ENCODE results near the gene ATRIP.
A peak's percentile ranks its signal among the peaks of the same experiment; 100 is the strongest.
"Not testable (repeated sequence)": the region's sequence is repeated elsewhere in the genome, so short reads cannot be mapped to it uniquely, and the experiment has no call there.

The ATRIP gene

GRCh38 chr3:48470286-48470685 is 23.7 kb downstream of the ATRIP start:
- DNase-seq, result no peak

GRCh38 chr3:48472673-48472922 is 26.1 kb downstream of the ATRIP start:
- no peak for DNase-seq

GRCh38 chr3:48472923-48473616 is 26.5 kb downstream of the ATRIP start:
- peak; percentile 70 for DNase-seq

- DNase-seq, result no peak
These were observed 27.0 kb downstream of the ATRIP start for GRCh38 chr3:48473617-48473952.

- DNase-seq, result not testable (repeated sequence)
These were observed 27.5 kb downstream of the ATRIP start for GRCh38 chr3:48474031-48474430.

DNA sequence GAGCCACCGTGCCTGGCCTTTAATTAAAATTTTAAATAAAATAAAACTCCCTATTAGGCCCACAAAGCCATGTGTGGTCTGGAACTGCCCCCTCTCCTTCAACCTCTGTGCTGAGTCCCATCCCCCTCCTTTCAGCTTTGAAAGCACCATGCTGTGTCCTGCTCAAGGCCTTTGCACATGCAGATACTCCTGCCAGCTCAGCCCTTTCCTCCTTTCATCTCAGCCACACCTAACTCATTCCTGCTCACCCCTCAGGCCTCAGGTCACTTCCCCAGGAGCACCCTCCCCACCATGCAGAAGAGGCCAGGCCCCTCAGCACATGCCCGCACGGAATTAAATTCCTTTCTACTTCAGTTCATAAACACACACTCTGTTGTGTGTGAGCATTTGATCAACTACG is 28.1 kb downstream of the ATRIP start:
- no peak for DNase-seq

DNA sequence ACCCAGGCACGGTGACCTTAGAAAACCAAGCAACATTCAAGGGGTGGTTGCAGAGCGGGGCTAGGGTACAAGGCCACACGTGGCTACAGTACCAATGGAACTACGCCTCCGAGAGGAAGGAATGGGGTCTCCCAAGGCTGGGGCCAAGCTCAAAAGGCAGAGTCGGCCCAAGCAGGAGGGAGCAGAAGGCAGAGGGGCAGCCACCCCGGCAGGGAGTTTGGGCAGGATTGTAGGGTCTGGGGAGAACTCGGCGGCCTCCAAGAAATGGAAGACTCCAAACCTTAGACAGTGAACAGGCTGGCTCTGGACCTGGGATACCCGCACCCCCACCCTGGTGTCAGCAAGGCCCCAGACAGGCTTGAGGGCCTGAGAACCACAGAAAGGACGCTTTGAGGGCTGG is 28.7 kb downstream of the ATRIP start:
- DNase-seq, result no peak

GRCh38 chr3:48476426-48477053 is 30.0 kb downstream of the ATRIP start:
- DNase-seq, result no peak

DNA sequence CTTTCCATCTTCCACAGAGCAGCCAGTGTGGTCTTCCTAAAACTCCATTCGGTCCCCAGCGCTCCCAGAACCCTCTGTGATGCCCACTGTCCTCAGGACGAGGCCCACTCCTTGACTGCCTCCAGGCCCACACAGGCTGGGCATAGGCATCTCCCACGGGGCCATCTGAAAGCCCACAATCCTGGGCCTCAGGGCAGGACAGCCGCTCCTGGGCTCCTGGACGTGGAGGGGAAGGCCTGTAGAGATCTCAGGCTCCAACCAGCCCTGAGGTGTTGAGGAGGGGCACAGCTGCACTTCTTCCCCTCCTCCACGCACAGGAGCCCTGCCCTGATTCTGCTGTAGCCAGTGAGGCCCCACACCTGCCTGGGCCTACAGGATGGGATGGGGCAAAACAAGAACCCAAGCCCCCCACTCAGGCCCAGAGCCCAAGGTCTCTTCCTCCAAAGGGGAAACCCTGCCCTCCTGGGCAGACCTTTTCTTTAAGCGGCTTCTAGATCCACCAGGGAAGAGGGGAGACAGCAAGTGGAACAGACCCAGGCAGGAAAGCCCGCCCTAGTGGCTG is 31.5 kb downstream of the ATRIP start:
- DNase-seq, result no peak

GRCh38 chr3:48478626-48479555 is 32.4 kb downstream of the ATRIP start:
- DNase-seq, result no peak

DNA sequence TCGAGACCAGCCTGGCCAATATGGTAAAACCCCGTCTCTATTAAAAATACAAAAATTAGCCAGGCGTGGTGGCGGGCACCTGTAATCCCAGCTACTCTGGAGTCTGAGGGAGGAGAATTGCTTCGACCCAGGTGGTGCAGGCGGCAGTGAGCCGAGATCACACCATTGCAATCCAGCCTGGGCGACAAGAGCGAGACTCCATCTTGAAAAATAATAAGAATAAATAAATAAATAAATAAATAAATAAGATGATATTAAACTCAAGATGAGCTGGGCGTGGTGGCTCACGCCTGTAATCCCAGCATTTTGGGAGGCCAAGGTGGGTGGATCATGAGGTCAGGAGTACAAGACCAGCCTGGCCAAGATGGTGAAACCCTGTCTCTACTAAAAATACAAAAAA is 34.4 kb downstream of the ATRIP start:
- not testable (repeated sequence) for DNase-seq

GRCh38 chr3:48482822-48483221 is 36.3 kb downstream of the ATRIP start:
- DNase-seq, result not testable (repeated sequence)

DNA sequence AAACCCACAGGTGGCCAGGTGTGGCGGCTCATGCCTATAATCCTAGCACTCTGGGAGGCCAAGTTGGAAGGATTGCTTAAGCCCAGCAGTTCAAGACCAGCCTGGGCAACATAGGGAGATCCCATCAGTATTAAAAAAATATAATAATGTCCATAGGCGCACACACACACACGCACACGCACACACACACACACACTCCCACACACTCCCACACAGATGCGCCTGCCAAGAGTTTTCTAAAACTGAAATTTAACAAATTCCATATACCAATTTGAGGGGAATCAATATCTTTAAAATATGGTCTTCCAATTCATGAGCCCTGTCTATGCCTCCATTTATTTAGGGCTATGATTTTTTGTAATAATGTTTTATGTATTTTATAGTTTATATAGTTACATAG is 40.4 kb downstream of the ATRIP start:
- DNase-seq, result no peak

DNA sequence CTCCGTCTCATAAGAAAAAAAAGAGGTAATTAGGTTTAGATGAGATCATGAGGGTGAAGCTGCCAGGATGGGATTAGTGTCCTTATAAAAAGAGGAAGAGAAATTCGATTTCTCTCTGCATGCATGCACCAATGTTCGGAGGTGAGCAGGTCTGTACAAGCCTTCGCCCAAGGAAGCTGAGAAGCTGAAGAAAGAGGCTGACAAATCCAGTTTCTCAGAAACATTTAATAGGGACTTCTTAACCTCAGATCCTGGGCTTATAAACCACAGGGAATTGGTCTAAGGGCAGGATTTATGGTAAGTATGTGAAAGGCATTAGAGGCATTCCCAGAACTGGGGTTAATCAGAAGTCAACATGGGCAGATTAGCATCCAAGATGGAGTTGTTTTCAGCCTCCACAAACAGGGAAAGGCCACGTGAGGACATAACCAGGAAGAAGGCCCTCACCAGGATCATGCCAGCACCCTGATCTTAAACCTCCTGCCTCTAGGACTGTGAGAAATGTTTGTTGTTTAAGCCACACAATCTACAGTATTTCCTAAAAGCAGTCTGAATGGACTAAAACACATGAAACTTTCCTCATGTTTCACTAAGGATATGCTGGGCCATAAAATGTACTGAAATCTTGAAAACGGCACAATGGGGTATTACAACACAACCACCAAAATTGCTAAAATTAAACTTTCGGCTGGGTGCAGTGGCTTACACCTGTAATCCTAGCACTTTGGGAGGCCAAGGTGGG is 46.1 kb downstream of the ATRIP start:
- no peak for DNase-seq

GRCh38 chr3:48493203-48493501 is 46.6 kb downstream of the ATRIP start:
- no peak for DNase-seq

DNA sequence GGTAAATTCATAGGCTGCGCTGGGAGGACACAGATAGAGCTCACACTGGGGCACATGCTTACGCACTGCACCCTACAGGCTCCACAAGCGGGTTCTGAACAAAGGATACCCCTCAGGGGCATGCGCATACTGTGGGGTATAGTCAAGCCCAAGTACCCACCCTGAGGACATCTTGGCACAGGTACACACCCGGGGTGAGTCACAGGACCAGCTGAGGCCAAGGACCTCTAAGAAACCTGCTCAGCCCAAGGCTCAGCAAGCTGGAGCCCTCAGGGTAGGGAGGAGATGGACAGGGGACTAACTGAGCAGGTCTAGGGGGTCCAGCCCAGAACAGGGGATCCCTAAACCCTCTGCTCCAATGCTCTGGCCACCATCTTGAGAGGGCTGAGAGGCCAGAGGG is 54.1 kb downstream of the ATRIP start:
- DNase-seq, result no peak

DNA sequence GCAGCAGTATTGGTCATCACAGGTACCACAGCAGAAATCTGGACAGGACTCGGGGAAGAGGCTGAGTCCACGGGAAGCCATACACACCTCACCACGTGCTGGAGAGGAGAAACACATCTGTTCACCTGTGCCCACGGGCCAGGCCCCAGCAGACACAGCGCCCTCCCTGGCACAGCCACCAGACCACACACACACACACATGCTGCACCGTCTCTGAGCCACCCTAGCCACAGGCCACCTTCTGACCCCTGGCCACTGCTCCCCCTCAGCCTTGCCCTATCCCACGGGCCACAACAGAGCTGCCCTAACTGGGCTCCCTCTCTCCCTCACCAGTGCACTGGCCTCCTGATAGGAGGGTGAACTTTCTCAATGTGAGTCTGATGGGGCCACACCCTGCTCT is 54.7 kb downstream of the ATRIP start:
- DNase-seq, result no peak

- DNase-seq, result no peak
These were observed 55.6 kb downstream of the ATRIP start for GRCh38 chr3:48502121-48502520.

DNA sequence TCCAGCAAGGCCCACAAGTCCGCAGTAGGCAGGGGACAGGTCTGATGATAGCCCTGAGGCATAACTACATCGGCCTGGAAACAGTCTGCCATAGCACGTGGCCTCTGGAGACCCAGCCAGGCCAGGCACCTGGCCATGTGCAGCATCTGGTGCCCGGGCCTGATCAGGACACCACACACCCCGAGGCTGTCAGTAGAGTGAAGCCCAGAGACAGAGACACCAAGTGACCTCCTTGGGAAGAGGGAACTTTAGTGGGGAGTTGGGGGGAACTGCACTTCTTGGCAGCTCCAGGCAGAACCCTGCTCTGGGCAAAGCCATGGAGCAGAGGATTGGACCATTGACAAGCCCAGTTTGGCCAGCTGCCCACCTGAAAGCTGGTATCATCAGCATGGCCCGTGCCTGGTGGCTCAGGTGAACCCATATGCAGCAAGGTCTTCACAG is 56.2 kb downstream of the ATRIP start:
- DNase-seq, result no peak

DNA sequence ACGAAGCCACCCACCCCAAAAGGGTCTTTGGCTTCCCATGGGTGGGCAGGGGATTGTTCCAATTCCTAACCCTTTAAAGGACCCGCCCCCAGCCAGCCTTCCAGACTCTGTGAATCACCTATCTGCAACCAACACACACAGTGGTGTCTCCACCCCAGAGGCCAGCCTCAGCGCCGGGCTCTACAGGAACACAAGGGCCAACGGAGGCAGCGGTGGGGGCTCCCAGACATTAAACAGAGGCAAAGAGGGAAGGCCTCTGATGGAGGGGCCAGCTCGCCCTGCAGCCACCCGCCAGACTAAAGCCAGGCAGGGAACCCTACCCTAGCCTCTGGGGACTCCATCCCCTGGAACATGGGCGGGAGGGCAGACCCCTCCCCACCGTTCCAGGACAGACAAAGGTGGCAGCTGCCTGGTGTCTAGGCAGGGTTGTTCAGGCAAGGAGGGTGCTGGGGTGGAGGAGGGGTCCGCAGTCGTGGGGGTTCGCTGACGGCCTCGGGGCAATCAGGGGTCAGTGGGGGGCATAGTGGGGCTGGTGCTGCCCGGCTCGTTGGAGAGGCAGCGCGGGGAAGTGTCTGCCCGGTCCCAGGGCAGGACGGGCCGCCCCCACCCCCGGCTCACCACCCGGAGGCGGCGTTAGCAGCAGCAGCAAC is 57.0 kb downstream of the ATRIP start:
- DNase-seq, result no peak

- no peak for DNase-seq
These were observed 57.8 kb downstream of the ATRIP start, which contains the start of gene SHISA5 for GRCh38 chr3:48504051-48504946. Gene SHISA5, minus strand, starts transcription at chr3:48504174. Its CDS starts 80 bp downstream, at chr3:48504094.

DNA sequence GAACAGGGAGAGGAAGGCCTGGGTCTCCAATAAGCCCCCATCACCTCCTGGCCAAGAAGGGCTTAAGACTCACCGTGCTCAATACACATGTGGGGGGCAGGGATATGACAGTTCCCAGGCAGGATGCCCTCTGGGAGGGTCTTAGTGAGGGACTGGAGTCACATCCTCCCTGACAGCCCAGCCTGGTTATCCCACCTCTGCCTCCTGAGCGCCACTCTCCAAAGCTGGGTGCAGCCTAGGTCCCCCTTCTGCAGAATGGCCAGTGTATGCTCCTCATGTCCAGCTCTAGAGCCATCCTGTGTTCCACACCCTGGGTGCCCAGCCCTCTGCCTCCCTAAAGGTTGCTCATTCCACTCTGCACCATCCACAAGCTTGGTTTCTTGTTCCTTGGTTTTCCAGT is 58.6 kb downstream of the ATRIP start:
- DNase-seq, result no peak
